Occipital lobe (tissue), 2 donors: ENCODE measurements around the gene SHMT2. TPM values are rescaled to one million over a fixed set of nuclear protein-coding genes. Genes with fewer than 3 reads are reported as not detected.

Experiments used
- DNase-seq: peaks from one replicate; lab custom pipeline; 2025; lab: John Stamatoyannopoulos, UW
- total RNA-seq: library from RNA; depleted of rRNA; stranded (reverse); fragments of >200 nt; gene quantifications from one replicate; pipeline ENCODE4 v1.2.3, GENCODE V29; 2014

SHMT2 gene
- total RNA-seq, 1 donor from 2014 or later, result 36.2 TPM

- DNase-seq, result no peak
Measured at GRCh38 chr12:57213763-57214397, 15.6 kb upstream of the SHMT2 start.

- DNase-seq, result no peak
Measured at GRCh38 chr12:57214398-57214781, 15.1 kb upstream of the SHMT2 start.

- no peak for DNase-seq
Measured at GRCh38 chr12:57215065-57215464, 14.4 kb upstream of the SHMT2 start.

GRCh38 chr12:57215668-57216013 lies 13.9 kb upstream of the SHMT2 start:
- DNase-seq, result no peak

GRCh38 chr12:57216014-57216911 lies 13.2 kb upstream of the SHMT2 start, which contains the start of gene NXPH4:
Gene NXPH4 (plus strand): TSS chr12:57216794. CDS start chr12:57216970, 176 bp downstream.
- DNase-seq, result no peak

- DNase-seq, result no peak
Measured at GRCh38 chr12:57216921-57217879, 12.3 kb upstream of the SHMT2 start.

- no peak for DNase-seq
Measured at GRCh38 chr12:57218030-57218853, 11.3 kb upstream of the SHMT2 start.

GRCh38 chr12:57219205-57219992 lies 10.1 kb upstream of the SHMT2 start:
- DNase-seq, result no peak

- DNase-seq, result no peak
Measured at GRCh38 chr12:57219993-57220754, 9.3 kb upstream of the SHMT2 start.

GRCh38 chr12:57220770-57221168 lies 8.7 kb upstream of the SHMT2 start:
- DNase-seq, result no peak

- DNase-seq, result no peak
Measured at GRCh38 chr12:57221169-57221917, 8.2 kb upstream of the SHMT2 start.

- DNase-seq, result no peak
Measured at GRCh38 chr12:57222286-57223190, 7.0 kb upstream of the SHMT2 start.

- no peak for DNase-seq
Measured at GRCh38 chr12:57223191-57224165, 6.0 kb upstream of the SHMT2 start.

GRCh38 chr12:57224278-57224972 lies 5.1 kb upstream of the SHMT2 start:
- DNase-seq, result no peak

- no peak for DNase-seq
Measured at GRCh38 chr12:57224973-57225679, 4.4 kb upstream of the SHMT2 start.
